D721Med (cell line): Measurements from ENCODE around the gene EPHA2.

ENCODE experiments used
- DNase-seq: peaks from one replicate; pipeline ENCODE4 v3.0.0; 2011; ENCODE audit warnings: low spot score; ENCODE audit not compliant: insufficient read length
- FAIRE-seq: peaks from 2 replicates; lab custom pipeline; 2011; peaks lifted over from hg19 to GRCh38; lab: Jason Lieb, UNC
- CTCF ChIP-seq: IDR thresholded peaks from 2 replicates; pipeline ENCODE4 v1.5.1; 2012; ENCODE audit warnings: mild to moderate bottlenecking, control low read depth; ENCODE audit not compliant: insufficient read depth; ENCODE audit errors: missing control alignments

The EPHA2 gene

DNA sequence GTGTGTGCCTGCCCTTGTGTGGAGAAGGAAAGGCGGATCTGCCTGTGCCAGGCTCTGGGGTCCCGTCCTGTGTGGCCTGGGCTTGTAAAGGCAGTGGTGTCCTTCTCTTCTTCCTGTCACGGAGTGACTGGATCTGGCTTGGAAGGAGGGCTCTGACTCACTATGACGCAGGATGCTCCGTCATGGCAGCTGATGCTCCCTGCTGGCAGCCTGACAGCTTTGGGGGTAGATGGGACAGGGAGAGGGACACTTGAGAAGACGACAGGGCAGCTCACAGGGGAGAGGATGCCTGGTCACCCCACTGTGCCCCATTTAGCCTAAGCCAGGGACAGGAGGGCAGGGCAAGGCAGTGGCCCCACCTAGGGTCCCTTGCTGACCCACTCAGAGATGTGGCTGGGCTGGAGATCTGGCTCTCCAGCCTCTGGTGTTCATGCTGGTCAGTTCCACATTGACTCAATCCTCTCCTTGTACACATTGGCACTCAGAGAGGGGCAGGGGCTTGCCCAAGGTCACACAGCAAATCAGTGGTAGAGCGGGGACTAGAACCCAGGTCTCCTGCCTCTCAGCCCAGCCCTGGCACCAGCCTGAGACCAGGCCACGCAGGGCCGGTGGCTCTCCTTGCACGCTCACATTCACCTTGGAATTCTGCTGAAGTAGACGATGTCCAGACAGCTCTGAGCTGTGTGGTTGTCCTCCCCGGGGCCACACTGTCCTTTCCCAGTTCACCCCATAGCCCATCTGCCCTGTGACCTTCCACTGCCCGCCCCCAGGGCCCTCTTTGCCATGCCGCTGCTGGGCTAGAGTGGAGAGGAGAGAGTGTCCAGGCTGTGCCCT, 79.6 kb downstream of the EPHA2 start:
- FAIRE-seq = no peak
- no peak for TF ChIP-seq CTCF
- no peak for DNase-seq

GRCh38 chr1:16075337-16076030, 80.4 kb downstream of the EPHA2 start:
- no peak for FAIRE-seq

More at GRCh38 chr1:16075337-16076030, 80.4 kb downstream of the EPHA2 start:
- no peak for DNase-seq
- no peak for TF ChIP-seq CTCF
